GM19397 (cell line): ENCODE measurements around the gene PRSS50.

Experiments
- ATAC-seq: cut with Tn5 transposase; IDR thresholded peaks from one replicate; pipeline ENCODE4 v1.9.1; 2021; ENCODE audit warnings: mild to moderate bottlenecking, moderate library complexity; ENCODE audit not compliant: unreplicated experiment

Gene PRSS50

GRCh38 chr3:46693038-46693891, 24.4 kb downstream of the PRSS50 start, which contains the start of gene ALS2CL:
Gene ALS2CL (minus strand): TSS chr3:46693679. CDS start chr3:46689440, 4,239 bp downstream.
- ATAC-seq, result no peak

DNA sequence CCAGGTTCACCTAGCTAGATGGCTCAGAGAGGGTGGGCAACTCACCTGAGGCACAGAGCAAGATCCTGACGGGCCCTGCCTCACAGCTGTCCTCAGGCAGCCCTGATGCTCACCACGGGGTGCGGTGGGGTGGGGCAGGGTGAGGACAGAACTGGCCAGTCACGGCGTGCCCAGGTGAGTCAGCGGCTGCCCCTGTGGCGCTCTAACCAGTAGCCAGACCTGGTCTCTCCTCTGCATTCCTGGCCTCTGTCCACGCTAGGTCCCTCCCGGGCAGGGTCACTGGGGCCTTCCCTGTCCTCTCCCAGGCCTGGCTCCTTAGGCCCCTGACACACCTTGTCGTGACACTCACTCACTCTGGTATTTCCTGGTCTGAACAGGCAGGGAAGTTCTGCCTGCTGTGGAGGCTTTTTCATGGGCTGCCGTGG, 25.1 kb downstream of the PRSS50 start:
- ATAC-seq, result no peak

- ATAC-seq, result no peak
Observed at GRCh38 chr3:46690798-46691197, 26.9 kb downstream of the PRSS50 start.

DNA sequence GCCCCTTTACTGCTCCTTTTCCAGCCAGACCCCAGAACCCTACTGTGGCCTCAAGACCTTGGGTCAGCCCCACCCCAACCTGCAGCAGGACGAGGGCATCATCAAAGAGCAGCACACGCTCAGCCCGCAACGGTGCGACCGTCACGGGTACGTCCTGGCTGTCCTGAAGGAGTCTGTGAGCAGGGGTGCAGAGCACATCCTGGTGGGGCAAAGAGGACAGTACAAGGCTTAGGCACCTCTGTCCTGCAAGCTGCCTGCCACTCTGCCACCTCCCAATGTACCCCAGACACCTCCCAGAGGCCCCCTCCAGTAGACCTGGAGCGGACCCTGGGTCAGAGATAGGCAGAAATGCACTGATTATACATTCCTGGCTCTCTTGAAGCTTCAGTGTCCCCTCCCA, 32.2 kb downstream of the PRSS50 start:
- no peak for ATAC-seq

GRCh38 chr3:46684891-46685290, 32.8 kb downstream of the PRSS50 start:
- ATAC-seq, result no peak

GRCh38 chr3:46682974-46683373, 34.7 kb downstream of the PRSS50 start:
- no peak for ATAC-seq

GRCh38 chr3:46681856-46682540, 35.7 kb downstream of the PRSS50 start:
- ATAC-seq, result no peak

DNA sequence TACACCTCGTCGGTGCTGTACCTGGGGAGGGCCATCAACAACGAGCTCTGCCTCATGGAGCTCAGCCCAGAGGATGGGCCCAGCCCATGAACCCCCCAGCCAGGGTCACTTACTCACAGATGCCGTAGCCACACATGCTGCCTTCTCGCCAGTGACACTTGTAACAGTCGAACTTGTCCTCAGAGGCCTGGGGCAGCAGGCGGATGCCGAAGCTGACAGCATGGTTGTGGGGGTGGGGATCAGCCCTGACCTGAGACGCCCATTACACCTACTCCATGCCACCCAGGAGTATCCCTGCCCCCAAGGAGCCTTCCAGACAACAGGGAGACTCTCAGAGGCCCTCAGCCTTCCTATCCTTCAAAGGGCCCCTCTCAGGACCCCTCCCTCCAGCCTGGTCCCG, 36.3 kb downstream of the PRSS50 start:
- no peak for ATAC-seq

- no peak for ATAC-seq
Observed at GRCh38 chr3:46680298-46680826, 37.3 kb downstream of the PRSS50 start.

DNA sequence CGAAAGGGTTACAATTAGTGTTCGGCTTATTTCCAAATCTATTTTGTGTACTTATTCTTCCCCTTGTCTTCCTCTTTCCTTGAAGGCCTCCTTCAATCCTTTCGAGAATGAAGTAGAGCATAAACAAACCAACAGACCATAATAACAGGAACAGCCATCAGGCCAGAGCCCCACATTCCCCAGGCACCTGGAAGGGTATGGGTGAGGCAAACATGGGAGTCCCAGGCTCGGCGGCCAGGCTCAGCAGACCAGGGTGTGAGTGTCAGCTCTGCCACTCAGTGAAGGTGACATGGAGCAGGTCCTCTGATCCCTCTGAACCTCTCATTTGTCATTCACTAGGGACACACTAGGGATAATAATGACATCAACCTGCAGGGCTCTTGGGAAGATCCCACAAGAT, 38.0 kb downstream of the PRSS50 start:
- ATAC-seq, result no peak

GRCh38 chr3:46678280-46678679, 39.4 kb downstream of the PRSS50 start:
- ATAC-seq, result no peak

GRCh38 chr3:46677411-46677726, 40.3 kb downstream of the PRSS50 start:
- ATAC-seq, result no peak

- no peak for ATAC-seq
Observed at GRCh38 chr3:46676601-46677410, 40.9 kb downstream of the PRSS50 start.

- ATAC-seq, result no peak
Observed at GRCh38 chr3:46675843-46676567, 41.7 kb downstream of the PRSS50 start.

GRCh38 chr3:46675426-46675825, 42.2 kb downstream of the PRSS50 start:
- ATAC-seq, result no peak

DNA sequence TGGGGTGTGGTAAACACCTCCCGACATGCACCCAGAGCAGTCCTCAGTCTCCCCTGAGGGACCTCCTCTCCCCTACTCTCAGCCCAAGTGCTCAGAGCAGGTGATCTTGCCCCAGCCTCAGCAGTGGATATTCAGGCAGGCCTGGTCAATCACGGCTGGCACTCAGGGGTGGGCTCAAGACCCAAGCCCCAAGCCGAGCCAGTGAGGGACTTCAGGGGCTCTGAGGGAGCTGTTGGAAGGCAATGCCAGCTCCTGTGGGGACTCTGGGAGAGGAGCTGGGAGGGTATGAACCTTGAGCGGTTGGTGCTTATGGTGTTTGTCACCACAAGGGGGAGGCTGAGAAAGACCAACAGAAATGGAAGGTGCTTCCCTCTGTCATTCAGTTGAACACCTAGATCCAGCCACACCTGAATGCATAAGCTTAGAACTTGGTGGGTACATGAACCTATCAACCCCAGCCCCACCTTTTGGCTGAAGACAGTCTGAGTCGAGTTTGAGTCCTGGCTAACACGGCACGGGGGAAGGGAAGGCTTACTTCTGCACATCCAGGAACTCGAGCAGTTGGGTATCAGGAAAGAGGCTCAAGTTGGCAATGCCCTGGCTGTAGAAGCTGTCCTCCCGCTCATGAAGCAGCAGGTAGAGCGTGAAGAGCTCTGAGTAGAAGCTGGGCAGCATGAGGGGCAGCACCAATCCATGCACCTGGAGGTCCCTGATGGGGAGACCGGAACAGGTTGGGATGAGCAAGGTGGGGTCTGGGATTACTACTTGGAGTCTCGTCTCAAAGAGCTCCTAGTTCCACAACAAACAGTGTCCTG, 43.4 kb downstream of the PRSS50 start:
- no peak for ATAC-seq

GRCh38 chr3:46673151-46674030, 44.3 kb downstream of the PRSS50 start:
- ATAC-seq, result no peak

- no peak for ATAC-seq
Observed at GRCh38 chr3:46672349-46672695, 45.3 kb downstream of the PRSS50 start.
